HuH-7 (cell line): ENCODE data around the gene EIF3I.

ENCODE experiments used
- DNase-seq: peaks from one replicate; pipeline ENCODE4 v3.0.0; 2011; ENCODE audit warnings: low spot score

EIF3I gene

DNA sequence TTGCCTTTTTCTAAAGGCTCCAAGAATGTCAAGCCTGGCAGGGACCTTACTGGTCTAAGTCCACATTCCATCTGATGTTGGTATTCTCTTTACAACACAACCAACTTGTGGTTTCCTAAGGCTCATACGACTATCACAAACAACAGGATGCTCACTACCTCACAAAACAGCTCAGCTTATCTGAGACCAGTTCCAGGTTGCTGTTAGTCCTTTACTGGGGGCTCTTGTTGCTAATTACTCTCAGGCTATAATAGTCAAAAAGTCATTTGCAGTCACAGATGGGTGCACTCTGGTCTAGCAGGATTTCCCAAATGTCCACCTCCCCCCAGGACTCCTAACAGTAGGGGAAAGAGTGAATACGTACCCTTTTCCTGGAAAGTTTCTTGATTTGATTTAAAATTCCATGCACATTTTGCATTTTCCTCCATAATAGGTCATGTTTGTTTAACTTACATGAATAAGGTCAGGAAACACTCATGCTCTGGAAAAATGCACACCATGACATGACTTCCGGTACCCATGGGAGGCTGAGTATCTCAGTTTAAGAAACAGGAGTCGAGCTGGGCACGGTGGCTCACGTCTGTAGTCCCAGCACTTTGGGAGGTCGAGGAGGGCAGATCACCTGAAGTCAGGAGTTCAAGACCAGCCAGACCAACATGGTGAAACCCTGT is 44.8 kb downstream of the EIF3I start:
- no peak for DNase-seq

DNA sequence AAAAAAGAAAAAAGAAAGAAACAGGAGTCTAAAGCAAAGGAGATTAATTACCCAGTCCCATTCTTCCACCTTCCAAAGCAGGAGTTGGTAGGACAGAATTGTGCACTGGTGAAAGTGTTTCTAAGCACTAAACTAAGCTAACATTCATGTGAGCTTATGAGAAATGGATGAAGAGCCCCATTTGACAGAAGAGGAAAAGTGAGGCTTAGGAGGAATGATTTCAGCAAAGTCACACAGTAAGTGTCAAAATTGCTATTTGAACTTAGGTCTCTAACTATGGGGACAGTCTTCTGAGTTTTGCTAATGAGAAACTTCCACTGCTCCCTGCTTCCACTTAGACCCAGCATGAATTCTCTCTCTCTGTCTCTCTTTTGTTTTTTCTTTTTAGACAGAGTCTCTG is 47.5 kb downstream of the EIF3I start:
- DNase-seq, result no peak

DNA sequence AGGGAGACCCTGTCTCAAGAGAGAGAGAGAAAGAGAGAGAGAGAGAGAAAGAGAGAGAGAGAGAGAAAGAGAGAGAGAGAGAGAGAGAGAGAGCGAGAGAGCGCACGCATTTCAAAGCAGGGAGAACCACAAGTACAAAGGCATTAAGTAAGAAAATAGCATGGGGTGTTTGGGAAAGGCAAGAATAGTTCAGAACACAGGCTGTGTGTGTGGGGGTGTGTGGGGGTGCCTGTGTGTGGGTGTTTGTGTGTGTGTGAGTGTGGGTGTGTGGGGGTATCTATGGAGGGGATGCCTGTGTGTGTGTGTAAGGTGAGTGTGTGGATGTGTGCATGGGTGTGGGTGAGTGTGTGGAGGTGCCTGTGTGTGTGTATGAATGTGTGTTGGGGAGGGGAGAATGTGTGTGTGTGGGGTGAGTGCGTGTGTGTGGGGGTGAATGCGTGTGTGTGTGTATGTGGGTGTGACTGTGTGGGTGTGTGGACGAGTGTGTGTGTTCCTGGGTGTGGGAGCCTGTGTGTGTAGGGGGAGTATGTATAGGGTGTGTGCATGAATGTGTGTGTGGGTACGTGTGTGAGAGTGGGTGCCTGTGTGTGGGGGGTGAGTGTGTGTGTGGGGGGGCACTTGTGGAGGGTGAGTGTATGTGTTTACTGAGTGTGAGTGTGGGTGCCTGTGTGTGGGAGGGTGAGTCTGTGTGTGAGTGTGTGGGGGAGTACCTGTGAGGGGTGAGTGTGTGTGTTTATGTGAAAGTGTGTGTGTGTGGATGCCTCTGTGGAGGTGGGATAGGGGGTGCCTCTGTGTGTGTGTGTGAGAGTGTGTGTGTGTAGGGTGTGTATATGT is 50.6 kb downstream of the EIF3I start:
- DNase-seq, result no peak

DNA sequence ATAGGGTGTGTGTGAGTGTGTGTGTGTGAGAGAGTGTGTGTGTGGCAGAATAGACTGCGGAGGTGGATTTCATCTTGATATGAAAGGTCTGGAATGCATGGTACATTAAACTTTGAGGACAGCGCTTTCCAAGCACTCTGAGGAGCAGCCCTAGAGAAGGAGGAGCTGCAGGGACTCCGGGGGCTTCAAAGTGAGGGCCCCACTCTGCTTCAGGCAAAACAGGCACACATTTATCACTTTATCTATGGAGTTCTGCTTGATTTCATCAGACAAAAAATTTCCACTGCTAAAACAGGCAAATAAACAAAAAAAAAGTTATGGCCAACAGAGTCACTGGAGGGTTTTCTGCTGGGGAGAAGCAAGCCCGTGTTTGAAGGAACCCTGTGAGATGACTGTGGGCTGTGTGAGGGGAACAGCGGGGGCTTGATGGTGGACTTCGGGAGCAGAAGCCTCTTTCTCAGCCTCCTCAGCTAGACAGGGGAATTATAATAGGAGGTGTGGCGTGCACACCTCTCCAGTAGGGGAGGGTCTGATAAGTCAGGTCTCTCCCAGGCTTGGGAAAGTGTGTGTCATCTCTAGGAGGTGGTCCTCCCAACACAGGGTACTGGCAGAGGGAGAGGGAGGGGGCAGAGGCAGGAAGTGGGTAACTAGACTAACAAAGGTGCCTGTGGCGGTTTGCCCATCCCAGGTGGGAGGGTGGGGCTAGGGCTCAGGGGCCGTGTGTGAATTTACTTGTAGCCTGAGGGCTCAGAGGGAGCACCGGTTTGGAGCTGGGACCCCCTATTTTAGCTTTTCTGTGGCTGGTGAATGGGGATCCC is 51.4 kb downstream of the EIF3I start:
- DNase-seq, result peak; percentile 52

DNA sequence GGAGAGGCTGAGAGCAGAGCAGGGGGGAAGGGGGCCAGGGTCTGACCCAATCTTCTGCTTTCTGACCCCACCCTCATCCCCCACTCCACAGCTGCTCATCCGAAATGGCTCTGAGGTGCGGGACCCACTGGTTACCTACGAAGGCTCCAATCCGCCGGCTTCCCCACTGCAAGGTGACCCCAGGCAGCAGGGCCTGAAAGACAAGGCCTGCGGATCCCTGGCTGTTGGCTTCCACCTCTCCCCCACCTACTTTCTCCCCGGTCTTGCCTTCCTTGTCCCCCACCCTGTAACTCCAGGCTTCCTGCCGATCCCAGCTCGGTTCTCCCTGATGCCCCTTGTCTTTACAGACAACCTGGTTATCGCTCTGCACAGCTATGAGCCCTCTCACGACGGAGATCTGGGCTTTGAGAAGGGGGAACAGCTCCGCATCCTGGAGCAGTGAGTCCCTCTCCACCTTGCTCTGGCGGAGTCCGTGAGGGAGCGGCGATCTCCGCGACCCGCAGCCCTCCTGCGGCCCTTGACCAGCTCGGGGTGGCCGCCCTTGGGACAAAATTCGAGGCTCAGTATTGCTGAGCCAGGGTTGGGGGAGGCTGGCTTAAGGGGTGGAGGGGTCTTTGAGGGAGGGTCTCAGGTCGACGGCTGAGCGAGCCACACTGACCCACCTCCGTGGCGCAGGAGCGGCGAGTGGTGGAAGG is 52.6 kb downstream of the EIF3I start:
- DNase-seq, result no peak

DNA sequence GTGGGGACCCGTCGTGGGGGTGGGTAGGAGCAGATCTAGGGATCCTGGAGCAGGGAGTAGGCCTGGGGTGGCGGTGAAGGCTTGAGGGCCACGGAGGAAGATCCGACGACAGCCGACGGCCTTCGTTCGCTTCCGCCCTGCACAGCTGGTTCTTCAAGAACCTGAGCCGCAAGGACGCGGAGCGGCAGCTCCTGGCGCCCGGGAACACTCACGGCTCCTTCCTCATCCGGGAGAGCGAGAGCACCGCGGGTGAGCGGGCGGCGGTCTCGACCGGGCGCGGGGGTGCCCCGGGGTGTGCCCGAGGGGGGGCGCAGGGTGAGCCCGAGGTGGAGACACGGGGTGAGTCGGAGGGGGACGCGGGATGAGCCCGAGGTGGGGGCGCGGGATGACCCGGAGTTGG is 53.2 kb downstream of the EIF3I start:
- DNase-seq, result no peak

DNA sequence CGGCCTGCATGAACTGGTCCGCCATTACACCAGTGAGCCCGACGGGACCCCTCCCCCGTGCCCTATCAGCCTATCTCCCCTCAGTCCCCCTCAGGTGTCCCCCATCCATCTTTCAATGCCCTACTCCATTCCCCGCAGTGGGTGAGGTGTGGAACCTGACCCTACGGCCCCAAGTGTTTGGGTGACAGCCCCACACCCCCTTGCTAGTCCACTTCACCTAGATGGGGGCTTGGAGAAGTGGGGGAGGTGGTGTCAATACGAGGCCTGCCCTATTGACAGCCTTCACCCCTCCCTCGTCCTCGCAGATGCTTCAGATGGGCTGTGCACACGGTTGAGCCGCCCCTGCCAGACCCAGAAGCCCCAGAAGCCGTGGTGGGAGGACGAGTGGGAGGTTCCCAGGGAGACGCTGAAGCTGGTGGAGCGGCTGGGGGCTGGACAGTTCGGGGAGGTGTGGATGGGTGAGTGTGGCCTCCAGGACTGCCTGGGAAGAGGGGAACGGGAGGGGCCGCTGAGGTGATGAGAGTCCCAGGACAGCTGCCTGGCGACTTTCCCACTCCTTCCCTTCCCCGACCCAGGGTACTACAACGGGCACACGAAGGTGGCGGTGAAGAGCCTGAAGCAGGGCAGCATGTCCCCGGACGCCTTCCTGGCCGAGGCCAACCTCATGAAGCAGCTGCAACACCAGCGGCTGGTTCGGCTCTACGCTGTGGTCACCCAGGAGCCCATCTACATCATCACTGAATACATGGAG is 54.0 kb downstream of the EIF3I start:
- no peak for DNase-seq
